Tibial nerve (tissue), 4 donors: Measurements from ENCODE around the gene EFCAB6.

Source experiments
- EP300 ChIP-seq, 2 donors: sonication (generic); formaldehyde crosslinking; IDR thresholded peaks; one replicate each; pipeline ENCODE4 v1.6.1; 2017; ENCODE audit warnings: antibody characterized with exemption in 2 of 2, mild to moderate bottlenecking in 1 of 2
- POLR2A ChIP-seq, 2 donors: fragments of 450-650 bp; IDR thresholded peaks; one replicate each; pipeline ENCODE4 v1.6.1; 2017; ENCODE audit warnings: antibody characterized with exemption in 2 of 2, mild to moderate bottlenecking in 2 of 2, moderate library complexity in 2 of 2
- TF ChIP-seq, protein P1 (sequence below), 5 experiments: fragments of 200-600 bp in 3 of 5; fragments of 450-650 bp in 2 of 5; sonication (generic) in 3 of 5; IDR thresholded peaks; one replicate each; pipeline ENCODE4 v1.5.1; 2016 to 2019; ENCODE audit warnings: antibody characterized with exemption in 5 of 5, mild to moderate bottlenecking in 3 of 5, moderate library complexity in 2 of 5

DNA sequence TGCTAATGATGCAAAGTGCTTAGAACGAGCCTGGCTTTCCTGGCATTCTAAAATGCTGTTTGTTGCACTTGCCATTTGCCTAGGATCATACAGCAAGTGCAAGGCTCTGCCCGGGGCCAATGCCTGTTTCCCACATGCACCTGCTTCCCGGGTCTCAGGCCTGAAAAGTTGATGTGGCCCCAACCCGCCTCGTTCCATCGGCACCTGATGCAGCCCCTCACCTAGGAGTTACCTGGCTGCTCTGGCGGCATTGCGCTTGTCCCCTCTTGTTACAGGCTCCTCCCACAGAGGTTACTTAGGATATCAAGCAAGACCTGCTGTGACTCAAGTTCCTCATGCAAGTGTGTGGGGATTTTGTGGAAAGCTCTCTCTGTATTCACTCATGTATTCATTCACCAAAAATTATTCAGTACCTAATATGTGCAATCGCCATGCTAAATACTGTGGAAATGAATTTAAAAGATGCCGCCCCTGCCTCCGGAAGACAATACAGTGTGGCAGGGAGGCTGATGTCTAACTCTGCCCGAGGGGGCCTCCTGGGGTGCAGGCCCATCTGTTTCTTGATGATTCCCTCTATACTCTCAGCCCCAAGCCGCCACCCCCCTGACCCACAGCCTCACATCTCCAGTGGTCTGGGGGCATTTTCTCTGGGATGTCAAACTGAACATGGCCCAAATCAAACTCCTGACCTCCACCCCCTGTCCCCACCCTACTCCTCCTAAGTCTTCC is 184.5 kb downstream of the EFCAB6 start:
- TF ChIP-seq, protein P1, sequence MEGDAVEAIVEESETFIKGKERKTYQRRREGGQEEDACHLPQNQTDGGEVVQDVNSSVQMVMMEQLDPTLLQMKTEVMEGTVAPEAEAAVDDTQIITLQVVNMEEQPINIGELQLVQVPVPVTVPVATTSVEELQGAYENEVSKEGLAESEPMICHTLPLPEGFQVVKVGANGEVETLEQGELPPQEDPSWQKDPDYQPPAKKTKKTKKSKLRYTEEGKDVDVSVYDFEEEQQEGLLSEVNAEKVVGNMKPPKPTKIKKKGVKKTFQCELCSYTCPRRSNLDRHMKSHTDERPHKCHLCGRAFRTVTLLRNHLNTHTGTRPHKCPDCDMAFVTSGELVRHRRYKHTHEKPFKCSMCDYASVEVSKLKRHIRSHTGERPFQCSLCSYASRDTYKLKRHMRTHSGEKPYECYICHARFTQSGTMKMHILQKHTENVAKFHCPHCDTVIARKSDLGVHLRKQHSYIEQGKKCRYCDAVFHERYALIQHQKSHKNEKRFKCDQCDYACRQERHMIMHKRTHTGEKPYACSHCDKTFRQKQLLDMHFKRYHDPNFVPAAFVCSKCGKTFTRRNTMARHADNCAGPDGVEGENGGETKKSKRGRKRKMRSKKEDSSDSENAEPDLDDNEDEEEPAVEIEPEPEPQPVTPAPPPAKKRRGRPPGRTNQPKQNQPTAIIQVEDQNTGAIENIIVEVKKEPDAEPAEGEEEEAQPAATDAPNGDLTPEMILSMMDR (IDR thresholded peaks at IDR 0.05) = no peak
- no peak for TF ChIP-seq POLR2A (IDR thresholded peaks at IDR 0.05)
- no peak for TF ChIP-seq EP300 (IDR thresholded peaks at IDR 0.05)
